ENCODE measurements around the gene BCAT1. TPM values are rescaled to one million over a fixed set of nuclear protein-coding genes. Genes with fewer than 3 reads are reported as not detected.

Gene BCAT1
- total RNA-seq, 2 donors from 2014 or later = 3.4 to 13.1 TPM

DNA sequence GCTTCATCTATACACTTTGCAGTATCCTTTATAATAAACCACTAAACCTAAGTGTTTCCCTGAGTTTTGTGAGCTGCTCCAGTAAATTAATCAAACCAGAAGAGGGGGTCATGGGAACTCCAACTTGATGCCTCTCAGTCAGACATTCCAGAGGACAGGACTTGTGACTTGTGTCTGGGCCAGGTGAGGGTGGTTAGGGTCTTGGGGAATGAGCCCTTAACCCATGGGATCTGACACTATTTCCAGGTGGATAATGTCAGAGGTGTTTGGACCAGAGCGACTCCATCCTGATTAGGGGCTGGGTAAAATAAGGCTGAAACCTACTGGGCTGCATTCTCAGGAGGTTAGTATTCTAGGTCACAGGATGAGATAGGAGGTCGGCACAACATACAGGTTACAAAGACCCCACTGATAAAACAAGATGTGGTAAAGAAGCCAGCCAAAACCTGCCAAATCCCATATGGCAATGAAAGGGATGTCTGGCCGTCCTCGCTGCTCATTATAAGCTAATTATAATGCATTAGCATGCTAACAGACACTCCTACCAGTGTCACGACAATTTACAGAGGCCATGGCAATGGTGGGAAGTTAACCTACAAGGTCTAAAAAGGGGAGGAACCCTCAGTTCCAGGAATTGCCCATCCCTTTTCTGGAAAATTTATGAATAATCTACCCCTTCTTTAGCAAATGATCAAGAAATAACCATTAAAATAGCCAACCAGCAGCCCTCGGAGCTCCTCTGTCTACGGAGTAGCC is 58.7 kb downstream of the BCAT1 start:
- no peak for DNase-seq (ENCODE audit: low spot score)
- H3K4me1 ChIP-seq = no peaks in the 10 kb centered on the region
- no peaks in the 10 kb centered on the region for H3K9me3 ChIP-seq
- no peak overlapping the region for H3K27ac ChIP-seq
- no peaks in the 10 kb centered on the region for H3K36me3 ChIP-seq
- no peaks in the 10 kb centered on the region for H3K27me3 ChIP-seq
- H3K4me3 ChIP-seq = no peak overlapping the region
- TF ChIP-seq, protein P1, sequence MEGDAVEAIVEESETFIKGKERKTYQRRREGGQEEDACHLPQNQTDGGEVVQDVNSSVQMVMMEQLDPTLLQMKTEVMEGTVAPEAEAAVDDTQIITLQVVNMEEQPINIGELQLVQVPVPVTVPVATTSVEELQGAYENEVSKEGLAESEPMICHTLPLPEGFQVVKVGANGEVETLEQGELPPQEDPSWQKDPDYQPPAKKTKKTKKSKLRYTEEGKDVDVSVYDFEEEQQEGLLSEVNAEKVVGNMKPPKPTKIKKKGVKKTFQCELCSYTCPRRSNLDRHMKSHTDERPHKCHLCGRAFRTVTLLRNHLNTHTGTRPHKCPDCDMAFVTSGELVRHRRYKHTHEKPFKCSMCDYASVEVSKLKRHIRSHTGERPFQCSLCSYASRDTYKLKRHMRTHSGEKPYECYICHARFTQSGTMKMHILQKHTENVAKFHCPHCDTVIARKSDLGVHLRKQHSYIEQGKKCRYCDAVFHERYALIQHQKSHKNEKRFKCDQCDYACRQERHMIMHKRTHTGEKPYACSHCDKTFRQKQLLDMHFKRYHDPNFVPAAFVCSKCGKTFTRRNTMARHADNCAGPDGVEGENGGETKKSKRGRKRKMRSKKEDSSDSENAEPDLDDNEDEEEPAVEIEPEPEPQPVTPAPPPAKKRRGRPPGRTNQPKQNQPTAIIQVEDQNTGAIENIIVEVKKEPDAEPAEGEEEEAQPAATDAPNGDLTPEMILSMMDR (IDR thresholded peaks at IDR 0.05) = no peak

DNA sequence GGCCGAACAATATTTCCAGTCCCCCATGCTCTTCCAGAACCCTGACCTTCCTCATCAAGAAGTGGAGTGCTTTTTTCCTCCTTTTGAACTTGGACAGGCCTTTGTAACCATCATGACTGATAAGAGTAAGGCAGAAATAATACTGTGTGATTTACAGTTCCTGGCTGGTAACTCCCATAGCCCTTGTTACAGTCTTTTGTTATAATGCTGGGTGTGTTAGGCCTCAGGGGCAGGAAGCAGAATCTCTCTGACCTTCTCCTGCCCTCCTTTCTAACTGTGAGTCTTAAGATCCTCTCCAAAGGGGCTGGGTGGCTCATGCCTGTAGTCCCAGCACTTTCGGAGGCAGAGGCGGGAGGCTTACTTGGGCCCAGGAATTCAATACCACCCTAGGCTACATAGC is 59.5 kb downstream of the BCAT1 start:
- H3K27ac ChIP-seq = no peak overlapping the region
- no peaks in the 10 kb centered on the region for H3K27me3 ChIP-seq
- no peak overlapping the region for H3K4me3 ChIP-seq
- DNase-seq (ENCODE audit: low spot score) = no peak
- no peaks in the 10 kb centered on the region for H3K4me1 ChIP-seq
- TF ChIP-seq, protein P1 (IDR thresholded peaks at IDR 0.05) = no peak
- no peaks in the 10 kb centered on the region for H3K9me3 ChIP-seq
- no peaks in the 10 kb centered on the region for H3K36me3 ChIP-seq

DNA sequence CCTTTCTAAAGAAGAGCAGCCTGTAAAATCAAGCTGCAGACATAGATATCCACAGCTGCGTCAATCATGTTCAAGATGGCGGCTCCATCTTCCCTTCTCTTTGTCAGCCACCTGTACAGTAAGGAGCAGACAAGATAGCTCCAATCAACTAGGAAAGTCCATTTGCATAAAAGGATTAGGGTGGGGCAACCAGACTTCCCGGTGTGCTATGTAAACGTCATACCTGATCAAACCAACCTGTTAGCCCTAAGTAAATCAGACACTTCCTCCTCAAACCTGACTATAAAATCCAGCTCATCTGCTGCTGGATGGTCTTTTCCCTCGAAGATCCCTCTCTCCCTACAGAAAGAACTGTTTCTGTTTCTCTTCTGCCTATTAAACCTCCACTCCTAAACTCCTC is 60.1 kb downstream of the BCAT1 start:
- Histone ChIP-seq H3K36me3 (no peaks in the 10 kb centered on the region), H3K4me1 (no peaks in the 10 kb centered on the region), H3K27me3 (no peaks in the 10 kb centered on the region), H3K9me3 (no peaks in the 10 kb centered on the region), H3K27ac (no peak overlapping the region), H3K4me3 (no peak overlapping the region)
- TF ChIP-seq, protein P1 (IDR thresholded peaks at IDR 0.05) = no peak
- DNase-seq (ENCODE audit: low spot score) = no peak

DNA sequence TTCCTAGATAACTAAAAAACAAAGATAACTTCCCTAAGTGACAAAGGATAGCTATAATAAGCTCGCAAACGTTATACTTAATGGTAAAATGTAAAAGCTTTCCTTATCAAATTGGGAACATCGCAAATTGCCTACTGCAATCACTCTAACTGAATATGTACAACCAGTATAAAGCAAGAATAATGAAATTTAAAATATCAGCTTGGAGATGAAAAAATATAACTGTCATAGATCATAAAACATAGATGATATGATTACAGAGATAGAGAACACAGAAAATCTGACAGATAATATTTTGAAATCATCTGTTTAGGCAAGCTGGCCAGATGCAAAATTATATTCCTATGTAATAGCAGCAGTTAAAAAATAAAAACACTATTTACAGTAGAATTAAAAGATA is 64.0 kb downstream of the BCAT1 start:
- DNase-seq (ENCODE audit: low spot score) = no peak
- H3K4me3 ChIP-seq = no peak overlapping the region

DNA sequence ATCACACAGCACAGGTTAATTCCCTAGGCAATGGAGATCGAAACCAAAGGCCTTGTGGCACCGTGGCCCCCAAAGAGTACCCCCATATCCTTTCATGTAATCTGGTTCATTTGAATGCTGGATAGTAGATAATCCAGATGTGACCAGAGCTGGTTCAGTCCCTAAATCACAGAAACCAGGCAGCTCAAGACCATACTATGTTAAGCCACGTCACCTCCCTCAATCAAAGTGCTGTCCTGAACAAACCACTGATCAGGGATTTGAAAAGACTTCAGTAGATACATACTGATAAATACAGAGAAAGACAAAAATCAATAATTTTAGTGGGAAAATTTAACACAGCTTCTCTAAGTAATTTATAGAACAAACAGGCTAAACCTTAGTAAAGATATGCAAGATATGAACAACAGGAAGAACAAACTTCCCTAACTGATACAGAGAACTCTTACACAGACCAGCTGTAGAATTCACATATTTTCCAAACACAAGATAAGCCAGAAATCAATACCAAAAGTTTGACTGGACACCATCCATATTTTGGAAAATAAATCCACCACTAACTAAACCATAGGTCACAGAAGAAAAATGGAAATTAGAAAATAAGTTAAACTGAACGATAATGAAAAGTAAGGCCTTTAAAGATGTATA is 67.1 kb downstream of the BCAT1 start:
- H3K4me1 ChIP-seq = no peaks in the 10 kb centered on the region
- H3K27me3 ChIP-seq = no peaks in the 10 kb centered on the region
- H3K9me3 ChIP-seq = no peaks in the 10 kb centered on the region
- TF ChIP-seq, protein P1 (IDR thresholded peaks at IDR 0.05) = no peak
- DNase-seq (ENCODE audit: low spot score) = no peak
- no peak overlapping the region for H3K4me3 ChIP-seq
- no peak overlapping the region for H3K27ac ChIP-seq
- H3K36me3 ChIP-seq = no peaks in the 10 kb centered on the region

More for the DNA sequence above, 64.0 kb downstream of the BCAT1 start:
- Histone ChIP-seq H3K27ac (no peak overlapping the region), H3K36me3 (no peaks in the 10 kb centered on the region), H3K4me1 (no peaks in the 10 kb centered on the region), H3K9me3 (no peaks in the 10 kb centered on the region), H3K27me3 (no peaks in the 10 kb centered on the region)
- TF ChIP-seq, protein P1 (IDR thresholded peaks at IDR 0.05) = no peak

Measured in right atrium auricular region (tissue), 2 donors.